ENCODE measurements around the gene ETV6.
A peak's percentile ranks its signal among the peaks of the same experiment; 100 is the strongest.

ETV6 gene

DNA sequence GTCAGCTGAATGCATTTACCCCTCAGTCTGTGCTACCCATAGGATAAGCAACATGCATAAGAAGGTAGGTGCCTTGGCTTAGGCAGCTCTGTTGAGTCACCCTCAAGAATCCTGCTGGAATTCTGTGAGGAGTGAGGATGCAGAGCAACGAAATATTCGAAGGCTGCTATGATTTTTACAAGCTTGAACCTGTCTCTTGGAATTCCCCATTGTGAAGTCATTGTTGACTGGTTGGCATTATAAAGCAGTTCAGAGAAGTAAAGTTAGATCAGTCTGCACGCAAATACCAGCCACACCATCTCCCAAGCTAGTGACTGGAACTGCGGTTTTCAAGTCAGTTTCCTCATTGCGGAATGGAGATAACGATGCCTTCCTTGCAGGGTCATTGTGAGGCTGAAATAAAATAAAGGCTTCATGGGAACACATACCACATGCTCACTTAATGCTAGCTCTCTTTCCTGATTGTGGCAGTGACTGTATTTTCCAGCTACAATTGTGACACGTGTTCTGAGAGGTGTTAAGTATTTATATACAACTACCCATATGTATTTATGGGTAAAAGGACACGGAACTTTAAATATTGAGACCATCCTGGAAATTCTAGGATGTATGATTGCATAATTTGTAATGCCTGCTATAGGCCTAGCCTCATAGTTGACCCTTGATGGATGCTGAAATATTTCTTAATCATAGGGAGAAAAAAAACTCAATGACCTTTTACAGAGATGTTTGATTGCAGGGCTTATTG lies 96.7 kb downstream of the ETV6 start:
- DNase-seq = no peak

GRCh38 chr12:11746940-11747716 lies 97.7 kb downstream of the ETV6 start:
- DNase-seq = no peak

GRCh38 chr12:11747969-11748368 lies 98.5 kb downstream of the ETV6 start:
- no peak for DNase-seq

GRCh38 chr12:11748903-11749302 lies 99.4 kb downstream of the ETV6 start:
- no peak for DNase-seq

GRCh38 chr12:11749943-11750690 lies 100.6 kb downstream of the ETV6 start:
- DNase-seq = no peak

DNA sequence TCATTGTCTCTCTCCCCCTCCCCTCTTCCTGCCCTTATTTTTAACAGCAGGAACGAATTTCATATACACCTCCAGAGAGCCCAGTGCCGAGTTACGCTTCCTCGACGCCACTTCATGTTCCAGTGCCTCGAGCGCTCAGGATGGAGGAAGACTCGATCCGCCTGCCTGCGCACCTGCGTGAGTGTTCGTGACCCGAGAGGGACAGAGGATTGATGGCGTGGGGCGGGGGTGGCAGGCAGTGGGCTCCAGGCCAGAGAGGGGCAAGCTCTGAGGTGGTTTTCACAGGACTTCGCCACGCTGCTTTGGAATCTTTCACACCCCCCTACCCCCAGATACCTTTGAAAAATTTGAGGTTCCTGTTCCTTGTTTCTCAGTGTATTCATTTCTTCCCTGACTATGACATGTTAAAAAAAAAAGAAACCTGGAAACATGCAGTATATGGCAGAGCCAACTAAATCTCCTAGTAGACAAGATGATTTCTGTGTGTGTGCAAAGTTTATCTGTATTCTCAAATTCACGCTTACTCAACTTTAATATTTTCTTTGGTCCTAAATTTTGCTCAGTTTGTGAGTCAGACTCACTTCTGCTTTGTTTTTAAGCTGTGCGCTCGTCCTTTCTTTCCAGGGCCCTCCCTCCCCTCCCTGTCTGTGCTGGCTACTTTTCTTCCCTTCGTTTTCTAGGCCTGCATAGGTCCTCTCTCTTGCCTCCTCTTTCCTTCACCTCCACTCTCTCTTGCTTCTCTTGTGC lies 103.1 kb downstream of the ETV6 start:
- DNase-seq = no peak

DNA sequence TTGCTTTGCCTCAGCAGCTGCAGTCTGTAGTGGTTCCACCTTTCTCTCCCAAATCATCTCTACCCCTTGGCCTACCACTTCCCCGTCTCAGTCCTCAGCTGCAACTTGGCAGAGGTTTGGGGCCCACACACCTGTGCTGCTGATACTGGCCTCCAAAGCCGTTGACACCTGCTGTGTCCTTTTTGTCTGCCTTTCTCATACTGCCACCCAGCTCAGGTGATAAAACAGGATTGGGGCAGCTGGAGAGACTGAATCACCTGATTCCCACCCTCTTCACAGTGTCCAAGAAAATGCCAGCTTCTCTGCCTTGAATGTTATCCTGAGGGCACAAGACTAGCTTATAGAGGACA lies 103.7 kb downstream of the ETV6 start:
- peak; percentile 38 for DNase-seq

- DNase-seq = no peak
Observed at GRCh38 chr12:11753826-11754225, 104.4 kb downstream of the ETV6 start.

- DNase-seq = no peak
Observed at GRCh38 chr12:11754256-11754655, 104.8 kb downstream of the ETV6 start.

DNA sequence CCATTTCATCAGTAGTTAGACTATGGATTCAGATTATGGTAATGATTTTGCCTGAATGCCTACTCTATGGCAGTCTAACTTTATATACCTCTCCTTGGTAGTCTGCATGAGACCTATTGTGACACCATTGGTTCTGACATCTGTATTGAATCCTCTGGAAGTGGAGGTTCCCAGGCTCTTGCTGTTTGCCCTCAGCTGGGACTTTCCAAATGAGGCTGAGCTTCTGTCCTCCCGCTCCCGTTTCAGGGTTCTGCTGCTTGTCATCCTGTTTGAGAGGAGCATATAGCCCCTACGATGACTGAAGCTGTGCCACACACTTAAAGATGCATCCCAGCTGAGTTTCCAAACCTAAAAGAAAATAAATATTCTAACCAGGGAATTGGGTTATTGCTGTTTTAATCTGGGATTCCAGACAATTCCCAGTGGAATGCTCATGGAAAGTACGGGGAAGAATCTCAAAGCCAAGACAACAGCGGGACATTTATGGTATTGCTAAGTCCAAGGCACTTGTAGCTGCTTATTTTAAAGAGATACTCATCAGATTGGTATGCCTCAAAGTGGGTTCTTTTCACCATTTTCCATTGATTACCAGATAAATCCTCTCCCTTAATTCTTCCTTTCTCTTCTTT lies 105.9 kb downstream of the ETV6 start:
- DNase-seq = no peak

DNA sequence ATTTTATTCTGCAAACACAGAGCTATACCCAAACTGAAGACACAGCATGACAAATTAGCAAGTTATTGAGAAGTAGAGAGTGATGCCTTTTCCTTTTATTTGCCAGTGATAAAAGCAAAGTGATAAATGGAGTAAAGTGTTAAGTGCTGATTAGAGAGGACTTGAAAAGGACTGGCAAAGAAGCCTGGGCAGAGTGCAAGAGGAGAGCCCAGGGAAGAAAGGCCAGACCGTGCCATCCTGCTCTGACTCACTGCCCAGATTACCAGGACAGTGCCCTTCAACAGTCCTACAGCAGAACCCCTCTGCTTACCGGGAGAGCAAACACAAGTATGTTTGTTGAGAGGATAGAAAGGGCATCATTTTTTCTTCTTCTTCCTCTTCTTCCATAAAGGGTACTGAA lies 106.5 kb downstream of the ETV6 start:
- no peak for DNase-seq

DNA sequence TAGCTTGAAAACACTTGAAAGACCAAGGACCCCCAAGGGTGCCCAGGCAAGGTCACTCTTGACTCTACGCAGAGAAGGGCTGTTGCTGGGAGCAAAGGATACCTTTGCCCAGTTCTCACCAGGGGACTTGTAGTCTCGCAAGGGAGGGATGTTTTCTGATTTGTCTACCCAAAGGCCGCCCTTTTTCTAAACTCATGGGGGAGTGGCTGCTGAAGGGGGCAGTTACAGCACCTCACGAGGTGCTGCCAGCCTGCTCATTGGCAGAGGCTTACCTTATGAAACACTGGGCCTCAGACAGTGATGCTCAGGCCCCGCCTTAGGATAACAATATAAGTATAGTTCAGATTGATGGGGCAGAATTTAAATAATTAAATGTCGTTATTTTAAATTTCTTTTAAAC lies 107.0 kb downstream of the ETV6 start:
- DNase-seq = no peak

DNA sequence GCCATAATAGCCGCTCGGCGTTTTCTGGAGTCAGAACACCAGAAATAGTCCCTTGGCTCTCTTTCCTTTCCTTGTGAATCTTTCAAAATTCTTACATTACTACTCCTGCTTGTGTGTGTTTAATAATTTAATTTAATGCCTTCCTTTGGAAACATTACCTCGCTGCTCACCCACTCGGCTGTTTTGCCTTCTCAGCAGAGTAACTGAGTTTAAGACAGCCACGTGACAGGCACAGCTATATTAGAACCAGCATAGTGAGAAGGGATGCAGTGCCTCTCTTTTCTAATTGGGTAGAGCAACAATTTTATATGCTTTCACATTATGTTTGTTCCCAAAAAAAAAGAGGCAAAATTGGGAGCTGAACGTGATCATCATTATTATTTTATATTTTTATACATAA lies 107.6 kb downstream of the ETV6 start:
- DNase-seq = no peak

- no peak for DNase-seq
Observed at GRCh38 chr12:11757531-11757930, 108.1 kb downstream of the ETV6 start.

GRCh38 chr12:11758087-11758486 lies 108.6 kb downstream of the ETV6 start:
- DNase-seq = peak; percentile 77

DNA sequence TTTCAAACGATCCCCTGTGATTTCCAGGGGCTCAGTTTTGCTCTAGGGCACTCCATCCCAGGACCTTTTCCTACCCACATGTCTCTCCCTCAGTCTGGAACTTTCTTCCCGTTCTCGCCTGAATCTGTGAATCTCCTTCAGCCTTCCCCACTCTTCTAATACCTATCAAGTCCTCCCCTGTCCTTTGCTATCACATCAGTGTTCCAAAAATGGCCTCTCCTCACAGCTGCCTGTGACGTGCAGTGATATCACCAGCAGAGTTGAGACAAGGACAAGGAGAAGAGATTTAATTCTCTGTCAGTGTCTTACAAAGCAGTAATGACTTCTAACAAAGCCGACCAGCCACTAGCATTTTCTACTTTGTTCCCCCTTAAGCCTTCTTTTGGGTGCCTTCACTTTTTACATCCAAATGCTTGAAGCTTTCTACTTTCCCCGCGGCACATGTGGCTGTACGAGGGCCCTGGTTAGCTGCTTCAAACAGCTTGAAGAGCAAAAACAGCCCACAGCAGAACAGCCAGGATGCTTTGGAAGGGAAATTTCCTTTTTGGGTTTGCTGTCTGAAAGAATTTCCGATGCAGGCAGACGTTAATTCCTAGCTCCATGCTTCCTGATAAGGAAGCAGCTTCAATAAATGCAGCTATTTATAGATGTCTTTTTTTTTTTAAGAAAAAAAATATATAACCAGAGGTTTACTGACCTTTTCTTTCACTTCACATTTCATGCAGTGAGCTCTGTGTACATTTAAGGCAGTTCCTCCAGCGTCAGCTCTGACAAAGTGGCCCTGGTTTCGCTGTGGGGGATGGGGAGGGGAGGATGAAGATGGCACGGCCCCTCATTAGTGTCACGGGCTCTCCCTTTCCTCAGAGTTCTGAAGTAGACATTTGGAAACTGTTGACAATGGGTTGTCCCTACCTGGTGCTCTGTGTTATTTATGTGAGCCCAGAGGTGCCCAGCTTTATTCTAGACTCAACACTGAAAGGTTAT lies 109.3 kb downstream of the ETV6 start:
- no peak for DNase-seq

- no peak for DNase-seq
Observed at GRCh38 chr12:11759494-11759878, 110.0 kb downstream of the ETV6 start.

GRCh38 chr12:11759899-11760298 lies 110.4 kb downstream of the ETV6 start:
- no peak for DNase-seq

DNA sequence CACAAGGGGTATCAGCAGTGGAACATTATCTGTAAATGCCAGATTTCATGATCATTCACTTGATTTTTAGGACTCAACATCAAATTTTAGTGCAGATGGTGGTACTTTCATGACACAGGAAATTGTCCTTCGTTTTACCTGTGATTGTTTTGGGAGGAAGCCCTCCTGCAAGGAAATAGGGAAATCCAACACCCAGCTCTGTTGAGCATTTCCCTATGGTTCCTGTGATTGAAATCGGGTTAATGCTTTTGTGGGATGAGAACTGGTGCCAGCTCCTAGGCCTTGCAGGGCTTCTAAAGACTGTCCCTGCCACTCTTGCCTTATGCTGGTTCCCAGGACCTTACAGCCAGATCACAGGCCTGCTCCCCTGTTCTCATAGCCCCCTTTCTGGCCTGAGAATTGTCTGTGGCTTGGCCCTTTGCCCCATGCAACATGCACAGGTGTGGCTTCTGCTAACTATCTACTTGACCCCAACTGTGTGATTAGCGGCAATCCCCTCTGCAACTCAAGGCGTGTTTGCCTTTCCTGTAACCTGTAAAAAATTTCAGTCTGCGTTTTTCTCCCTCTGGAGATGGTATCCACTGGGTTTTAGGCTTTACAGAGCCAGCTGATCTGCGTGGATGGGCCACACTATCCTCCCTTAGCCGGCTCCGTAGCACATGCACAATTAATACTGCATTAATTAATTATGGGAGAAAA lies 112.5 kb downstream of the ETV6 start:
- no peak for DNase-seq

DNA sequence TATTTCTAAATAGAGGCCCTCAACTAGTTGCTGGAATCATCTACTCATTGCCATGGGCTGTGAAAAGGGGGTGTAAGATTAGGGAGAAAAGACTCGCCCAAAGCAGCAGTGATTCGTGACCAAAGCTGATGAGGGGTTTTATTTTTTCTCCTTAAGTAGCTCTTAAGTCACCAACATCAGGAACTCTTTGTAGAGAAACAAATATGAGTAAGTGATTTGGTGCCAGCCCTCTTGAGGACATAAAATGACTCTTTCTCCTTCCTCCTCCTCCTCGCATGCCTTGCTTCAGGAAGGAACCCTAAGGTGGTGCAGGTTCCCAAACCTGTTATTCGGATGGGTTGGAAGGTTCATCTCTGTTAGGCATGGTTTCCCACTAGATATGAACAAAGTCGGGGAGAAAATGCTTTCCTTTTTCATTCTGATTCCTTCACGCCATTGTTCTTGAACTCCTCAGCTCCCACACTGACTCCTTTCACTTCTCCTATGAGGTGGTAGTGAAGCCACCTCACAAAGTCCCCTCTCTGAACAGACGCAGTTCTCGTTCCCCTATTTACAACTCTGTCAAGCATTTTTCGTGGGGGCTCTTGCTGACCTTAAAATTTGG lies 113.4 kb downstream of the ETV6 start:
- no peak for DNase-seq
